ENCODE results near the gene FANK1.

FANK1 gene

GRCh38 chr10:125992254-125992653 is 95.9 kb downstream of the FANK1 start:
- TF ChIP-seq FOXM1 (IDR thresholded peaks at IDR 0.05; ENCODE audit: borderline replicate concordance, low read depth) (no peak), TCF12 (IDR thresholded peaks at IDR 0.05; ENCODE audit: low read depth) (no peak), ZBTB7A (IDR thresholded peaks at IDR 0.05; ENCODE audit: low read depth) (no peak), TAF1 (IDR thresholded peaks at IDR 0.05; ENCODE audit: low read depth) (no peak), RAD21 (IDR thresholded peaks at IDR 0.05; ENCODE audit: low read depth) (no peak), TEAD4 (IDR thresholded peaks at IDR 0.05) (no peak), CEBPB (IDR thresholded peaks at IDR 0.05) (no peak), YY1 (IDR thresholded peaks at IDR 0.05; ENCODE audit: low read depth) (no peak), EP300 (IDR thresholded peaks at IDR 0.05; ENCODE audit: borderline replicate concordance) (no peak), CREB1 (IDR thresholded peaks at IDR 0.05; ENCODE audit: low read depth) (no peak), EGR1 (IDR thresholded peaks at IDR 0.05) (no peak), NFIC (IDR thresholded peaks at IDR 0.05) (no peak)
- TF ChIP-seq, protein P1, sequence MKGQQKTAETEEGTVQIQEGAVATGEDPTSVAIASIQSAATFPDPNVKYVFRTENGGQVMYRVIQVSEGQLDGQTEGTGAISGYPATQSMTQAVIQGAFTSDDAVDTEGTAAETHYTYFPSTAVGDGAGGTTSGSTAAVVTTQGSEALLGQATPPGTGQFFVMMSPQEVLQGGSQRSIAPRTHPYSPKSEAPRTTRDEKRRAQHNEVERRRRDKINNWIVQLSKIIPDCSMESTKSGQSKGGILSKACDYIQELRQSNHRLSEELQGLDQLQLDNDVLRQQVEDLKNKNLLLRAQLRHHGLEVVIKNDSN (IDR thresholded peaks at IDR 0.05): no peak
- TF ChIP-seq, protein P2, sequence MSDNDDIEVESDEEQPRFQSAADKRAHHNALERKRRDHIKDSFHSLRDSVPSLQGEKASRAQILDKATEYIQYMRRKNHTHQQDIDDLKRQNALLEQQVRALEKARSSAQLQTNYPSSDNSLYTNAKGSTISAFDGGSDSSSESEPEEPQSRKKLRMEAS (IDR thresholded peaks at IDR 0.05): no peak
- TF ChIP-seq, protein P3, sequence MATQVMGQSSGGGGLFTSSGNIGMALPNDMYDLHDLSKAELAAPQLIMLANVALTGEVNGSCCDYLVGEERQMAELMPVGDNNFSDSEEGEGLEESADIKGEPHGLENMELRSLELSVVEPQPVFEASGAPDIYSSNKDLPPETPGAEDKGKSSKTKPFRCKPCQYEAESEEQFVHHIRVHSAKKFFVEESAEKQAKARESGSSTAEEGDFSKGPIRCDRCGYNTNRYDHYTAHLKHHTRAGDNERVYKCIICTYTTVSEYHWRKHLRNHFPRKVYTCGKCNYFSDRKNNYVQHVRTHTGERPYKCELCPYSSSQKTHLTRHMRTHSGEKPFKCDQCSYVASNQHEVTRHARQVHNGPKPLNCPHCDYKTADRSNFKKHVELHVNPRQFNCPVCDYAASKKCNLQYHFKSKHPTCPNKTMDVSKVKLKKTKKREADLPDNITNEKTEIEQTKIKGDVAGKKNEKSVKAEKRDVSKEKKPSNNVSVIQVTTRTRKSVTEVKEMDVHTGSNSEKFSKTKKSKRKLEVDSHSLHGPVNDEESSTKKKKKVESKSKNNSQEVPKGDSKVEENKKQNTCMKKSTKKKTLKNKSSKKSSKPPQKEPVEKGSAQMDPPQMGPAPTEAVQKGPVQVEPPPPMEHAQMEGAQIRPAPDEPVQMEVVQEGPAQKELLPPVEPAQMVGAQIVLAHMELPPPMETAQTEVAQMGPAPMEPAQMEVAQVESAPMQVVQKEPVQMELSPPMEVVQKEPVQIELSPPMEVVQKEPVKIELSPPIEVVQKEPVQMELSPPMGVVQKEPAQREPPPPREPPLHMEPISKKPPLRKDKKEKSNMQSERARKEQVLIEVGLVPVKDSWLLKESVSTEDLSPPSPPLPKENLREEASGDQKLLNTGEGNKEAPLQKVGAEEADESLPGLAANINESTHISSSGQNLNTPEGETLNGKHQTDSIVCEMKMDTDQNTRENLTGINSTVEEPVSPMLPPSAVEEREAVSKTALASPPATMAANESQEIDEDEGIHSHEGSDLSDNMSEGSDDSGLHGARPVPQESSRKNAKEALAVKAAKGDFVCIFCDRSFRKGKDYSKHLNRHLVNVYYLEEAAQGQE (IDR thresholded peaks at IDR 0.05; ENCODE audit: low read depth): no peak

DNA sequence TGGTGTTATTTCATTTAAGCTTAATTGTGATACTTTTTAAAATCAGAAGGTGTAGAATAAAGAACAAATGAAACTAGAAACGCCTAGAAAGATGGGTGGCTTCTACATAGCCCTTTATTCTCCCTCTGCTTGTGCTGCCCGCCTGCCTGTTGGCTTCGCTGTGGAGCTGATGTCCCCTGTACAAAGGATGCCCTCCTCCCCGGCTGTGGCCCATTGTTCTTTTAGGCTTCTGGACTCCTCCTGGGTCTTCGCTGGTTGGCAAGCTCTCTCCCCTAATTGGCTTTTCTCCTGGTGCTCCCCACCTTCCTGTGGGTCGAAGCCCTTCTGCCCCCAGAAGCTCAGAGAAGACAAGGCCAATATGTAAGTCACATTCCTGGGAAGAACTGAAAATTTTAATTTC is 98.2 kb downstream of the FANK1 start:
- TF ChIP-seq EP300 (IDR thresholded peaks at IDR 0.05; ENCODE audit: borderline replicate concordance) (no peak), TCF12 (IDR thresholded peaks at IDR 0.05; ENCODE audit: low read depth) (no peak), YY1 (IDR thresholded peaks at IDR 0.05; ENCODE audit: low read depth) (no peak), TEAD4 (IDR thresholded peaks at IDR 0.05) (no peak), FOXM1 (IDR thresholded peaks at IDR 0.05; ENCODE audit: borderline replicate concordance, low read depth) (no peak), CREB1 (IDR thresholded peaks at IDR 0.05; ENCODE audit: low read depth) (no peak), CEBPB (IDR thresholded peaks at IDR 0.05) (no peak), RAD21 (IDR thresholded peaks at IDR 0.05; ENCODE audit: low read depth) (no peak), TAF1 (IDR thresholded peaks at IDR 0.05; ENCODE audit: low read depth) (no peak)
- TF ChIP-seq, protein P1 (IDR thresholded peaks at IDR 0.05): no peak

- no peak for TF ChIP-seq FOXM1 (IDR thresholded peaks at IDR 0.05; ENCODE audit: borderline replicate concordance, low read depth)
- TF ChIP-seq TAF1 (IDR thresholded peaks at IDR 0.05; ENCODE audit: low read depth): no peak
- no peak for TF ChIP-seq CREB1 (IDR thresholded peaks at IDR 0.05; ENCODE audit: low read depth)
- TF ChIP-seq, protein P1 (IDR thresholded peaks at IDR 0.05): no peak
- TF ChIP-seq ZBTB7A (IDR thresholded peaks at IDR 0.05; ENCODE audit: low read depth): no peak
- no peak for TF ChIP-seq TCF12 (IDR thresholded peaks at IDR 0.05; ENCODE audit: low read depth)
- TF ChIP-seq, protein P2 (IDR thresholded peaks at IDR 0.05): no peak
These were observed 99.5 kb downstream of the FANK1 start for GRCh38 chr10:125995726-125996304.

DNA sequence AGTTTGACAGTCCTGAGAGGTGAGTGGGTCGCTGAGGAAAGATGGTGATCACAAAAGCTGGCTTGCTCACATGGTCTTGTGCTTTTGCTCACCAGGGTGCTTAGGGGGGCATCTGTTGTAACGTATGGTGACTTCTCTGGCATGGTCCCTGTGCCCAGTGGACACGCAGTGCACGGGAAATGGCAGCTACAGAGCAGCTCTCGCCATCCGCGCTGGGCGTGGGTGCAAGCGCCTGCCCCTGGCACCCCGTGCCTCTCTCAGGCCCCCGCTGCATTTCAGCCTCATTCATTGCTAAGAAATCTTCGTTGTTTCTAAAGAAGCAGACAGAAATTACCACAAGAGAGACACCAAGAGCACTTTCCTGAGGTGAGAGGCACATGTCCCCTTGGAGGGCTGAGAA is 101.2 kb downstream of the FANK1 start:
- no peak for TF ChIP-seq FOXM1 (IDR thresholded peaks at IDR 0.05; ENCODE audit: borderline replicate concordance, low read depth)
- TF ChIP-seq YY1 (IDR thresholded peaks at IDR 0.05; ENCODE audit: low read depth): no peak
- TF ChIP-seq EGR1 (IDR thresholded peaks at IDR 0.05): no peak
- TF ChIP-seq, protein P3 (IDR thresholded peaks at IDR 0.05; ENCODE audit: low read depth): no peak
- no peak for TF ChIP-seq TAF1 (IDR thresholded peaks at IDR 0.05; ENCODE audit: low read depth)
- TF ChIP-seq, protein P2 (IDR thresholded peaks at IDR 0.05): no peak
- no peak for TF ChIP-seq CEBPB (IDR thresholded peaks at IDR 0.05)
- no peak for TF ChIP-seq CREB1 (IDR thresholded peaks at IDR 0.05; ENCODE audit: low read depth)
- TF ChIP-seq, protein P1 (IDR thresholded peaks at IDR 0.05): no peak
- TF ChIP-seq RAD21 (IDR thresholded peaks at IDR 0.05; ENCODE audit: low read depth): no peak
- TF ChIP-seq EP300 (IDR thresholded peaks at IDR 0.05; ENCODE audit: borderline replicate concordance): no peak
- TF ChIP-seq TCF12 (IDR thresholded peaks at IDR 0.05; ENCODE audit: low read depth): no peak
- TF ChIP-seq NFIC (IDR thresholded peaks at IDR 0.05): no peak
- no peak for TF ChIP-seq ZBTB7A (IDR thresholded peaks at IDR 0.05; ENCODE audit: low read depth)
- no peak for TF ChIP-seq TEAD4 (IDR thresholded peaks at IDR 0.05)

Data from Ishikawa (cell line).